Activated CD4-positive, alpha-beta T cell treated with anti-CD3 and anti-CD28 coated beads for 24 hours (primary cell): ENCODE data around the gene SLC35B2.
"Not testable (repeated sequence)": the region's sequence is repeated elsewhere in the genome, so short reads cannot be mapped to it uniquely, and the experiment has no call there.

Source experiments
- DNase-seq, 2 donors: peaks; one replicate each; pipeline ENCODE4 v3.0.0-alpha.2; 2020; ENCODE audit warnings: low read depth in 2 of 2

SLC35B2 gene

DNA sequence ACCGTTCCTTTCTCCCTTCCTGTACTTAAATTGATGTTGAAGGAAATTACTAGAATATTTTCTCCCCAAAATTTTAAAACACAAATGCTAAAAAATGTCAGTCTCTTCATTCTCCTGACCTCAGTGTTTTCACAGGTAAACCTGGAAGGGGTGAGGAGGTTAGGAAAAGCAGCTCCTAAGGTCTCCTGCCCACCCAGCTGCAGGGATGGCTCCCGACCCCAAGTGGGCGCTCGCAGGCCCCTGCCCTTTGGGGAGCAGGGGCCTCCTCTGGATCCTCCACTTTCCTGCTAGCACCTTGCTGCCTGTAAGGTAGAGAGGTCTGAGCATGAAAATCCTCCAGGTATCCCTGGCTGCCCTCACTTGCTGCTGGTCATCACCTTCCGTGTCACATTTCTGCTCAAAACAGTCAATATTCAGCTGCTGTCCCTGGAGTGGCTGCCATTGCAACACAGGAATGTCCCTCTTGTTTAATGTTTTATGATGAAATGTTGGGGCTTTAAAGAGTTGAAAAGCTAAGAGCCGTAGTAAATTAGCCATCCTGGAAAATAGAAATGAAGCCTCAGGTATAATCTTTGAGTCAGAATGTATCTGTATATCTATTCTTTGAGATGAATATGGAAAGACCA, 21.3 kb downstream of the SLC35B2 start:
- DNase-seq, result no peak

DNA sequence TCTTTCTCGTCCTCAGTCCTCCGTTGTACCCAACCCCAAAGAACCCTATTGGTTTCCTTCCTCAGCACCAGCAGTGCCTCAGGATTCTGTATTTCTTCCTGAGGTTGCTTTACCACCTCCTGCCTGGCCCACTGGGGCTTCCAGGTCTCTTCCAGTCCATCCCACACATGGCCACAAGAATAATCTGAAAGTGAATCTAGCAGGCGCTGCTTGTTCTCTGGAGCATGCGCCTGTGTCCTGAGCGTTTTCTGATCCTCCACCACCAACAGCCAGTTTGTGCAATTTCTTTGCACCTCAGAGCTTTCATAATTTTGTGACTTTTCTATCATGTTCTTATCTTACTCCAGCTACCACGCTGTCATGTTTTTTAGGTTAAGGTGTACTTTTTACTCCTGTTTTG, 22.1 kb downstream of the SLC35B2 start:
- no peak for DNase-seq

GRCh38 chr6:44234101-44235025, 23.0 kb downstream of the SLC35B2 start:
- no peak for DNase-seq

DNA sequence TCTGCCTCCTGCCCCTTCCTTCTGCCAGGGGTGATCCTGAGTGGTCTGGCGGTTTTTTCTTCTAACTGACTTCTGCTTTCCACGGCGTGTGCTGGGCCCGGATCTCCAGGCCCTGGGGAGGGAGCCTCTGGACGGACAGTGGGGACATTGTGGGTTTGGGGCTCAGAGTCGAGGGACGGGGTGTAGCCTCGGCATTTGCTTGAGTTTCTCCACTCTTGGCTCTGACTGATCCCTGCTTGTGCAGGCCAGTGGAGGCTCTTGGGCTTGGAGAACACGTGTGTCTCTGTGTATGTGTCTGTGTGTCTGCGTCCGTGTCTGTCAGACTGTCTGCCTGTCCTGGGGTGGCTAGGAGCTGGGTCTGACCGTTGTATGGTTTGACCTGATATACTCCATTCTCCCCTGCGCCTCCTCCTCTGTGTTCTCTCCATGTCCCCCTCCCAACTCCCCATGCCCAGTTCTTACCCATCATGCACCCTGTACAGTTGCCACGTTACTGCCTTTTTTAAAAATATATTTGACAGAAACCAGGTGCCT, 23.7 kb downstream of the SLC35B2 start:
- no peak for DNase-seq

GRCh38 chr6:44232676-44233566, 24.4 kb downstream of the SLC35B2 start:
- DNase-seq, result no peak

GRCh38 chr6:44231426-44231825, 25.9 kb downstream of the SLC35B2 start:
- not testable (repeated sequence) for DNase-seq

GRCh38 chr6:44230034-44230675, 27.2 kb downstream of the SLC35B2 start:
- DNase-seq, result no peak

DNA sequence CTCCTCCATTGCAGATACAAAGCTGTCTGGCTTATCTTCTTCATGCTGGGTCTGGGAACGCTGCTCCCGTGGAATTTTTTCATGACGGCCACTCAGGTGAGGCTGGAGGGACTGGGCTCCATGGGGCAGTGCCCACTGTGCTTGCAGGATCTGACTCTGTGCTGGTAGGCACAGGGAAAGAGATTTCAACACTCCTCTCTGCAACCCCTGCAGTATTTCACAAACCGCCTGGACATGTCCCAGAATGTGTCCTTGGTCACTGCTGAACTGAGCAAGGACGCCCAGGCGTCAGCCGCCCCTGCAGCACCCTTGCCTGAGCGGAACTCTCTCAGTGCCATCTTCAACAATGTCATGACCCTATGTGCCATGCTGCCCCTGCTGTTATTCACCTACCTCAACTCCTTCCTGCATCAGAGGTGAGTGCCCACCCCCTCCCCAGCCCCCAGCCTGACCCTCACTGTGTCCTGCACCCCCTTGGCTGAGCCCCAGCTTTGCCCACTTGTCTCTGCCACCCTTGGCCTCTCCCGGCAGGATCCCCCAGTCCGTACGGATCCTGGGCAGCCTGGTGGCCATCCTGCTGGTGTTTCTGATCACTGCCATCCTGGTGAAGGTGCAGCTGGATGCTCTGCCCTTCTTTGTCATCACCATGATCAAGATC, 27.8 kb downstream of the SLC35B2 start:
- no peak for DNase-seq

DNA sequence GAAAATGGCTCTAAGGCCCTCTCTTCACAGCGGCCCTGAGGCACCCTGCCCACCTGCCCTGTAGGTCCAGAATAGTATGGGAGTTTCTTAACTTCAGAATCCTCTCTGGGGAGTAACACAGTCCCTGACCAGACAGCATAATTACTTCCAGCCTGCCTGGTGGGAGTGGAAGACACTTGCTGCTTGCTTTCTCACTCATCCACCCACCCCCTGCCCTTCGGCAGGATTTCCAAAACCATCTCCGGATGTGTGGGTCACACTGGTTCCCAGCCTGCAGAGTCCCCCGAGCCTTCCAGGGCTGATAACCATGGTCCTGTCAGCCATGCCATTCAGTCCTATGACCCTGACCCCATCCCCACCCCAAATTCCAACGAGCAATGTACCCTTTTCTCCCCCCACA, 28.5 kb downstream of the SLC35B2 start:
- DNase-seq, result no peak

DNA sequence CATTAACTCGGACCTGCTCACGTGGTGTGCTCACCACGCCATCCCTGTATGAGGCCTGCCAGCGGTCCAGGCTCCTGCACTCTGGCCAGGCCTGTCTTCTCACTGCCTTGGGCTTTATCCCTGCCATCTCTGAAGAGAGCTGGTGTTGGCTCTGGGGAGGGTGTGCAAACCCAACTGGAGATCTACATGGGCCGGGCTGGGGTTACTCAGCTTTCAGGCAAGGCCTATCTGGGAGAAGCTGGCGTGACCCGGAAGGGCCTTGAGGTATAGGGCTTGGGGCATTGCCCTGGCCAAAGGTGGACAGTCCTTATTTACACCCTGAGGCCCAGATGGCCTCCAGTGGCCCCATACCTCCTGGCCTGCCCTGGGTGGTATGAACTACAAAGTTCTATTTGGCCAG, 28.9 kb downstream of the SLC35B2 start:
- DNase-seq, result no peak

GRCh38 chr6:44228031-44228430, 29.3 kb downstream of the SLC35B2 start:
- DNase-seq, result no peak

GRCh38 chr6:44227148-44227793, 30.1 kb downstream of the SLC35B2 start:
- no peak for DNase-seq

DNA sequence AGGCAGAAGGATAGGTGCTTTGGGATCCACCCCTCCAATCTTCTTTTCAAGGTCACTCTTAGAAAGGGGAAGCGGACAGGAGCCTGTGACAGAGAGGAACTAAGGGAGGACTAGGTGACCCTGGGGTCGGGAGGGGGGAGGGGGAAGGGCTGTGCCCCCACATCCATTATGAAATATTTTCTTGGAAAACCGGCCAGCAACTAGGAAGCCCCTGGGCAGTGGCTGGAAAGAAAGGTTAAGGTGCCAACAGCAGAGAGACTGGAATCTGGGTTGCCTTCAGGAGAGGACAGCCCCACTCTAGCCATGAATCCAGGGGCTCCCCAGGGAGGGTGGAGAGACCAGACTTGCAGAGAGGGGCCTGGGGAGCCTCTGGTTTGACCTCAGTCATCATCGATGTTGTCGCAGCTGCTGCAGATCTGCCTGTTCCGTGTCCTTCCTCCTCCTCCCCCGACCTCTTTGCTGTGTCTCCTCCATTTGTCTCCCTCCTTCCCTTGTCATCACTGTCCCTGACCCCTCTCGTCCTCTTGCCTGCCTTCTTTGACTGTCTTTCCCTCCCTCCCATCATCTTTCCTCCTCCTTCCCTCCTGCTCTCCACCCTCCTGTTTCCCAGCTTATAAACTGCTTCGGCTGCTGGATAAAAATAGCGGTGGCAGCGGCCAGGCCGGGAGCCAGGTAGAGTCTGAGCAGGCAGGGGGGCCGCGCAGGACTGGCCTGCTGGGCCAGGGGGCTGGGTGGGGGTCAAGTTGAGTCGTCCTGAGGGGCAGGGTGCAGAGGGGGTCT, 30.8 kb downstream of the SLC35B2 start:
- no peak for DNase-seq

DNA sequence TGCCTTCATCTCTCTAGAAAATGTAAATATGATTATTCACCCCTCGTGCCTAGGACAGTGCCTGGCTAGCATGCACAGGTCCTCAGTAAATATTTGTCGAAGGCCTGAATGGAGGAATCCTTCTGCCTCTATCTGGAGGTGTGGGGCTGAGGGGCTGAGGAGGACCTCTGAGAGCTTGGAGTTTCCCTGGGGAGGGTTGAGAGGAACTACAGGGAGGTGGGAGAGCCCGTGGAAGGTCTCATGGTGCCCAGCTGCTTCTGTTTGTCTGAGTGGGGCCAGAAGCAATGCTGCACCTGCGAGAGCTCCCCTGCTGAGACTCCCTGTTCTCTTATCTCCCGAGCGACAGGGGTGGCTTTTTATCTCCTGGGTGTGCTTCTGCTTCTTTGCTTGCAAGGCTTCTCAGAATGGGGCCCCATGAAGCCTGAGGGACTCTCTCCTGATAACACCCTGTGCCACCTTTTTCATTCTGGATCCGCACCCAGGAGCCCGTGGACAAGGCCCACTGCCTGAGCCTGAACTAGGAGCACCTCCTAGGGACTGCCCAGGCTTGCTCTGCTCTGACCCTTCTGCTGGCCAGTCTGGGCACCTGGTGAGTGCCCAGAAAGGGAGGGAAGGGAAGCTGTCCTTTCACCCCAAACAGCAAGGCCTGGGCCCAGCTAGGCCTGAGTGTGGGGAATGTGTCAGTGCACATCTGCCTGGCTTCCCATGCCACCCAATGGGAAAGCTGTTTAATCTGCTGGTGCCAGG, 31.6 kb downstream of the SLC35B2 start:
- DNase-seq, result no peak

DNA sequence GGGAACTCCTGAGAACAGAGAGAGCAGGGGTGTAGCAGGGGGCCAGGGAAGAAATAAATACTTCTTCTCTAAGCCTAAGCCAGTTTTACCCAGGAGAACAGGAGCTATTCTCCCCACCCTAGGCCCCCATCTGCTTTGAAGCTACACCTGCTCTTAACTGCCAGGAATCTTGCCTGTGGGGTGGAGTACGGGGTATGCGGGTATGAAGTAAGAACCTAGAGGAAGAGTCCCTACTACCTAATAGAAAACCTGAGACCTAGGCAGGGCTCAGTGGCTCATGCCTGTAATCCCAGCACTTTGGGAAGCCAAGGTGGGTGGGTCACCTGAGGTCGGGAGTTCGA, 32.4 kb downstream of the SLC35B2 start:
- DNase-seq, result no peak

DNA sequence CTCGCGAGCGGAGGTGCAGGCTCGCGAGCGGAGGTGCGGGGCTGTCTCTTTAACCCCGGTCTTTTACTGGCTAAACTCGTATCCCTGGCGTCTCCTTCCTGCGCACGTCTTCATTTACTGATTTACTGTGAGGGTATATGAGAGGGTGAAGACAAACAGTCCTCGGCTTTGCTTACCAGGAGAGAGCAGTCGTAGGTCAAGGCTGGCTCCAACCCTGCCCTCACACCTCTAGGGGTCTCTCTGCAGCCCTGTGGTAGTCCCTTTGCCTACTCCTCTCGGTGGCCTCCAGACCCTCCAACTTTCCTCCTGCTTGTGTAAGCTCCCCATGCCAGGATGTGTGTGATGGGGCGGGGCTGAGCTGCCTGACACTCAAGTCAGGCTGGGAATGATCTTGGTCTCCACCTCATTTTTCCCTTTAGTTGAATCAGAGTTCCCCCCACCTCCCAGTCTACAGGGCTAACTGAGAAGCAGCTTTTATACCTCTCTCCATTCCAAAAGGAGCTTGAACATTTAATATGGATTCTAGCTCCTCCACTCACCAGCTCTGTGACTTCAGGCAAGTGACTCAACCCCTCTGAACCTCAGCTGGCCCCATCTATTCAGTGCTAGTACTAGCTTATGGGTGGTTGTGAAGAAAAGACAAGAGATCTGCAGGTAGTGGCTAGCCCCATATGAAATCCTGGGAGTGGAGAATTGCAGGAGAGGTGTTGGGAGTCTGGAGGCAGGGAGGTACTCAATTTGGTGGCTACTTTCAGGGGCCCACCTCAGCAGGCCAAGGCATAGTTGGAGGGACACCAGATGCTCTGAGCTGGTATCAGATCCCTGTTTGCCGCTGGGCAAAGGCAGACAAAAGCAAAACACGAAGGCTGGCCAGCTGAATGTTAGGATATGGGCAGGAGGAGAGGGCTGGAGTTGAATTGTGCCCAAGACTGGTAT, 33.0 kb downstream of the SLC35B2 start:
- no peak for DNase-seq

DNA sequence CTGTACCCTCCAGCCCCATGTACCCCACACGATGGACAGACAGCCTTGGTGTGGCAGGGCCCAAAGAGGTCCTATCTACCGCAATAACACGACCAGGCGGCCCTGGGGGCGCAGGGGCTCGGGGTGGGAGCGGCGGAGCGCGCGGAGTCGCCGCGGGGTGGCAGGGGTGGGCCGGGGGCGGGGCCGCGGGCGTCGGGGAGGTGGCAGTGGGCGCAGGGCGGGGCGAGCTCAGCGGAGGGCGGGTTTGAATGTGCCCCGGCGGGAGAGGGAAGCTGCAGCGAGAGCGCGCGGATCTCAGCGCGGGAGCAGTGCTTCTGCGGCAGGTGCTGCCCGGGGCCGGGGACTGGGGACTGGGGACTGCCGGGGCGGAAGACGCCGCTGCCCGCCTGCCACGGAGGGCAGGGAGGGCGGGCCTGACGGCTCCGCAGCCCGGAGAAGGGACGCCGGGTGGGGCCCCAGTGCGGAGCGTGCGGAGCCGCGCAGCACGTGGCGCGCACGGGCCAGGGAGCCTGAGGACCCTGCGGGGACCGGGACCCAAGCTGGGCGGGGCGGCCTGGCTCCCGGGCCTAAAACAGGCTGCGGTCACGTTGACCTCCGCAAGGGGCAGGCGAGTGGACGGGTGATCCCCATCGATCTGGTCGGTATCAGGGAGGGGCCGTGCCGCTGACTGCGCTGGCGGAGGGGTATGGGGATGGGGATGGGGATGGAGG, 33.9 kb downstream of the SLC35B2 start, which contains the start of gene SLC29A1:
TSS of gene SLC29A1 (plus strand) at position 277 of the 710 bp plus-strand sequence. CDS start 3,719 bp downstream, outside the sequence.
- DNase-seq, result peak; percentile 77
